ENCODE data around the gene CMPK1. TPM values are rescaled to one million over a fixed set of nuclear protein-coding genes. Genes with fewer than 3 reads are reported as not detected.

The CMPK1 gene
- total and polyA plus RNA-seq, 10 of the 15 experiments (the other 5 are each of a cell fraction or from before 2014, with no cell fraction given): 43.7 to 159 (median 85.6) TPM

DNA sequence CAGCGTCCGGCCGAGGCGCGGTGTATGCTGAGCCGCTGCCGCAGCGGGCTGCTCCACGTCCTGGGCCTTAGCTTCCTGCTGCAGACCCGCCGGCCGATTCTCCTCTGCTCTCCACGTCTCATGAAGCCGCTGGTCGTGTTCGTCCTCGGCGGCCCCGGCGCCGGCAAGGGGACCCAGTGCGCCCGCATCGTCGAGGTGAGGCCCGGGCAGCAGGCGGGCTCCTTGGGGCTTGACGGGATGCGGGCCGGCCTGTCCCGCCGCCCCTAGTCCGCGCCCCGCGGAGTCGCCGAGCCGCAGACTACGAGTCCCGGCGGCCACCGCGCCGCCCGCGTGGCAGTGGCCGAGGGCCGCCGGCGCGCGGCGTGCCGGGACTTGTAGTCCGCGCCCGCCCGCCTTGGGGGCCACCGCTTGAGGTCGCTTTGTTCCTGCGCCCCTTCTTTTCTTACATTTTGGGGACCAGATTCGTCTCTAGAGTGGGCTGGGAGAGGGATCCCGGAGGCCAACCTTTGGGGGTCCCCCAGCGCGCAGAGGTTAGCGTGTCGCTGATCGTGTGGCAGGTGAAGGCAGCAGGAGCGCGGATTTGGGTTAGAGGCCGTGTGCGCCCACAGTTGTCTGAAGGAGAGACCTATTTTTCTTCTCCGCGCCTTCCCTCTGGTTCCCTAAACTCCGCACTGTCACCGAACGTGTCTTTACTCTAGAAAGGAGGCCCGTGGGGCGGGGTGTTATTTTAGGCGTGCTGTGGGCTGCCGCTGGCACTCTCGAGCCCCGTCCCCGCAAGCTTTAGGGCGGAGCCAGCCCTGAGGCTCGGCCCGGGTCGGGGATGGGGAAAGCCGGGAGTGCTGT lies 553 bp downstream of the CMPK1 start (continued):
- TF ChIP-seq, protein P1, sequence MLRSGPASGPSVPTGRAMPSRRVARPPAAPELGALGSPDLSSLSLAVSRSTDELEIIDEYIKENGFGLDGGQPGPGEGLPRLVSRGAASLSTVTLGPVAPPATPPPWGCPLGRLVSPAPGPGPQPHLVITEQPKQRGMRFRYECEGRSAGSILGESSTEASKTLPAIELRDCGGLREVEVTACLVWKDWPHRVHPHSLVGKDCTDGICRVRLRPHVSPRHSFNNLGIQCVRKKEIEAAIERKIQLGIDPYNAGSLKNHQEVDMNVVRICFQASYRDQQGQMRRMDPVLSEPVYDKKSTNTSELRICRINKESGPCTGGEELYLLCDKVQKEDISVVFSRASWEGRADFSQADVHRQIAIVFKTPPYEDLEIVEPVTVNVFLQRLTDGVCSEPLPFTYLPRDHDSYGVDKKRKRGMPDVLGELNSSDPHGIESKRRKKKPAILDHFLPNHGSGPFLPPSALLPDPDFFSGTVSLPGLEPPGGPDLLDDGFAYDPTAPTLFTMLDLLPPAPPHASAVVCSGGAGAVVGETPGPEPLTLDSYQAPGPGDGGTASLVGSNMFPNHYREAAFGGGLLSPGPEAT (IDR thresholded peaks at IDR 0.05; ENCODE audit: low read depth): peak; percentile 49; the same call in 1 of the 2 replicates
- TF ChIP-seq MEF2B (IDR thresholded peaks at IDR 0.05; ENCODE audit: partially characterized antibody, poor library complexity, severe bottlenecking) (no peak), BACH1 (IDR thresholded peaks at IDR 0.05; ENCODE audit: borderline replicate concordance) (peak; percentile 70), BCL11A (IDR thresholded peaks at IDR 0.05; ENCODE audit: low read depth, low read length) (no peak), TCF7 (IDR thresholded peaks at IDR 0.05; ENCODE audit: borderline replicate concordance) (0 out of 2 replicates have a peak, but pooled peaks have one; percentile 19), RAD21 (IDR thresholded peaks at IDR 0.05; ENCODE audit: insufficient read depth, low read depth, low read length) (no peak), POLR2AphosphoS2 (IDR thresholded peaks at IDR 0.05; ENCODE audit: low read depth, low read length) (no peak), CREM (IDR thresholded peaks at IDR 0.05; ENCODE audit: low read depth) (peak; percentile 16; the same call in 1 of the 2 replicates), POLR2AphosphoS5 (IDR thresholded peaks at IDR 0.05; ENCODE audit: low read length) (peak; percentile 14; the same call in 1 of the 2 replicates), ZNF207 (IDR thresholded peaks at IDR 0.05; ENCODE audit: borderline replicate concordance) (peak; percentile 66; the same call in 1 of the 2 replicates), STAT1 (conservative IDR thresholded peaks at IDR 0.05) (peak; percentile 72; the same call in 1 of the 2 replicates), ATF7 (IDR thresholded peaks at IDR 0.05; ENCODE audit: low read depth) (no peak)
- TF ChIP-seq, protein P2, sequence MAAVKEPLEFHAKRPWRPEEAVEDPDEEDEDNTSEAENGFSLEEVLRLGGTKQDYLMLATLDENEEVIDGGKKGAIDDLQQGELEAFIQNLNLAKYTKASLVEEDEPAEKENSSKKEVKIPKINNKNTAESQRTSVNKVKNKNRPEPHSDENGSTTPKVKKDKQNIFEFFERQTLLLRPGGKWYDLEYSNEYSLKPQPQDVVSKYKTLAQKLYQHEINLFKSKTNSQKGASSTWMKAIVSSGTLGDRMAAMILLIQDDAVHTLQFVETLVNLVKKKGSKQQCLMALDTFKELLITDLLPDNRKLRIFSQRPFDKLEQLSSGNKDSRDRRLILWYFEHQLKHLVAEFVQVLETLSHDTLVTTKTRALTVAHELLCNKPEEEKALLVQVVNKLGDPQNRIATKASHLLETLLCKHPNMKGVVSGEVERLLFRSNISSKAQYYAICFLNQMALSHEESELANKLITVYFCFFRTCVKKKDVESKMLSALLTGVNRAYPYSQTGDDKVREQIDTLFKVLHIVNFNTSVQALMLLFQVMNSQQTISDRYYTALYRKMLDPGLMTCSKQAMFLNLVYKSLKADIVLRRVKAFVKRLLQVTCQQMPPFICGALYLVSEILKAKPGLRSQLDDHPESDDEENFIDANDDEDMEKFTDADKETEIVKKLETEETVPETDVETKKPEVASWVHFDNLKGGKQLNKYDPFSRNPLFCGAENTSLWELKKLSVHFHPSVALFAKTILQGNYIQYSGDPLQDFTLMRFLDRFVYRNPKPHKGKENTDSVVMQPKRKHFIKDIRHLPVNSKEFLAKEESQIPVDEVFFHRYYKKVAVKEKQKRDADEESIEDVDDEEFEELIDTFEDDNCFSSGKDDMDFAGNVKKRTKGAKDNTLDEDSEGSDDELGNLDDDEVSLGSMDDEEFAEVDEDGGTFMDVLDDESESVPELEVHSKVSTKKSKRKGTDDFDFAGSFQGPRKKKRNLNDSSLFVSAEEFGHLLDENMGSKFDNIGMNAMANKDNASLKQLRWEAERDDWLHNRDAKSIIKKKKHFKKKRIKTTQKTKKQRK (IDR thresholded peaks at IDR 0.05; ENCODE audit: low read depth, low read length): no peak
- TF ChIP-seq, protein P3, sequence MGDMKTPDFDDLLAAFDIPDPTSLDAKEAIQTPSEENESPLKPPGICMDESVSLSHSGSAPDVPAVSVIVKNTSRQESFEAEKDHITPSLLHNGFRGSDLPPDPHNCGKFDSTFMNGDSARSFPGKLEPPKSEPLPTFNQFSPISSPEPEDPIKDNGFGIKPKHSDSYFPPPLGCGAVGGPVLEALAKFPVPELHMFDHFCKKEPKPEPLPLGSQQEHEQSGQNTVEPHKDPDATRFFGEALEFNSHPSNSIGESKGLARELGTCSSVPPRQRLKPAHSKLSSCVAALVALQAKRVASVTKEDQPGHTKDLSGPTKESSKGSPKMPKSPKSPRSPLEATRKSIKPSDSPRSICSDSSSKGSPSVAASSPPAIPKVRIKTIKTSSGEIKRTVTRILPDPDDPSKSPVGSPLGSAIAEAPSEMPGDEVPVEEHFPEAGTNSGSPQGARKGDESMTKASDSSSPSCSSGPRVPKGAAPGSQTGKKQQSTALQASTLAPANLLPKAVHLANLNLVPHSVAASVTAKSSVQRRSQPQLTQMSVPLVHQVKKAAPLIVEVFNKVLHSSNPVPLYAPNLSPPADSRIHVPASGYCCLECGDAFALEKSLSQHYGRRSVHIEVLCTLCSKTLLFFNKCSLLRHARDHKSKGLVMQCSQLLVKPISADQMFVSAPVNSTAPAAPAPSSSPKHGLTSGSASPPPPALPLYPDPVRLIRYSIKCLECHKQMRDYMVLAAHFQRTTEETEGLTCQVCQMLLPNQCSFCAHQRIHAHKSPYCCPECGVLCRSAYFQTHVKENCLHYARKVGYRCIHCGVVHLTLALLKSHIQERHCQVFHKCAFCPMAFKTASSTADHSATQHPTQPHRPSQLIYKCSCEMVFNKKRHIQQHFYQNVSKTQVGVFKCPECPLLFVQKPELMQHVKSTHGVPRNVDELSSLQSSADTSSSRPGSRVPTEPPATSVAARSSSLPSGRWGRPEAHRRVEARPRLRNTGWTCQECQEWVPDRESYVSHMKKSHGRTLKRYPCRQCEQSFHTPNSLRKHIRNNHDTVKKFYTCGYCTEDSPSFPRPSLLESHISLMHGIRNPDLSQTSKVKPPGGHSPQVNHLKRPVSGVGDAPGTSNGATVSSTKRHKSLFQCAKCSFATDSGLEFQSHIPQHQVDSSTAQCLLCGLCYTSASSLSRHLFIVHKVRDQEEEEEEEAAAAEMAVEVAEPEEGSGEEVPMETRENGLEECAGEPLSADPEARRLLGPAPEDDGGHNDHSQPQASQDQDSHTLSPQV (IDR thresholded peaks at IDR 0.05): 0 out of 2 replicates have a peak, but pooled peaks have one; percentile 45
- TF ChIP-seq, protein P4, sequence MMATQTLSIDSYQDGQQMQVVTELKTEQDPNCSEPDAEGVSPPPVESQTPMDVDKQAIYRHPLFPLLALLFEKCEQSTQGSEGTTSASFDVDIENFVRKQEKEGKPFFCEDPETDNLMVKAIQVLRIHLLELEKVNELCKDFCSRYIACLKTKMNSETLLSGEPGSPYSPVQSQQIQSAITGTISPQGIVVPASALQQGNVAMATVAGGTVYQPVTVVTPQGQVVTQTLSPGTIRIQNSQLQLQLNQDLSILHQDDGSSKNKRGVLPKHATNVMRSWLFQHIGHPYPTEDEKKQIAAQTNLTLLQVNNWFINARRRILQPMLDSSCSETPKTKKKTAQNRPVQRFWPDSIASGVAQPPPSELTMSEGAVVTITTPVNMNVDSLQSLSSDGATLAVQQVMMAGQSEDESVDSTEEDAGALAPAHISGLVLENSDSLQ (IDR thresholded peaks at IDR 0.05): no peak
- TF ChIP-seq, protein P5, sequence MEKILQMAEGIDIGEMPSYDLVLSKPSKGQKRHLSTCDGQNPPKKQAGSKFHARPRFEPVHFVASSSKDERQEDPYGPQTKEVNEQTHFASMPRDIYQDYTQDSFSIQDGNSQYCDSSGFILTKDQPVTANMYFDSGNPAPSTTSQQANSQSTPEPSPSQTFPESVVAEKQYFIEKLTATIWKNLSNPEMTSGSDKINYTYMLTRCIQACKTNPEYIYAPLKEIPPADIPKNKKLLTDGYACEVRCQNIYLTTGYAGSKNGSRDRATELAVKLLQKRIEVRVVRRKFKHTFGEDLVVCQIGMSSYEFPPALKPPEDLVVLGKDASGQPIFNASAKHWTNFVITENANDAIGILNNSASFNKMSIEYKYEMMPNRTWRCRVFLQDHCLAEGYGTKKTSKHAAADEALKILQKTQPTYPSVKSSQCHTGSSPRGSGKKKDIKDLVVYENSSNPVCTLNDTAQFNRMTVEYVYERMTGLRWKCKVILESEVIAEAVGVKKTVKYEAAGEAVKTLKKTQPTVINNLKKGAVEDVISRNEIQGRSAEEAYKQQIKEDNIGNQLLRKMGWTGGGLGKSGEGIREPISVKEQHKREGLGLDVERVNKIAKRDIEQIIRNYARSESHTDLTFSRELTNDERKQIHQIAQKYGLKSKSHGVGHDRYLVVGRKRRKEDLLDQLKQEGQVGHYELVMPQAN (conservative IDR thresholded peaks at IDR 0.05): peak; percentile 76
